Ishikawa (cell line): ENCODE results near the gene ACKR4.

Source experiments
- CEBPB ChIP-seq: IDR thresholded peaks from 2 replicates; pipeline ENCODE4 v1.6.1; 2012
- EGR1 ChIP-seq: IDR thresholded peaks from 2 replicates; pipeline ENCODE4 v1.6.1; 2012
- EP300 ChIP-seq: IDR thresholded peaks from 2 replicates; pipeline ENCODE4 v1.6.1; 2012; ENCODE audit warnings: borderline replicate concordance
- FOXM1 ChIP-seq: IDR thresholded peaks from 2 replicates; pipeline ENCODE4 v1.6.1; 2012; ENCODE audit warnings: low read depth, borderline replicate concordance
- MAX ChIP-seq: IDR thresholded peaks from 2 replicates; pipeline ENCODE4 v1.6.1; 2012
- NFIC ChIP-seq: IDR thresholded peaks from 2 replicates; pipeline ENCODE4 v1.6.1; 2012
- RAD21 ChIP-seq: IDR thresholded peaks from 2 replicates; pipeline ENCODE4 v1.6.1; 2012; ENCODE audit warnings: low read depth
- REST ChIP-seq: IDR thresholded peaks from 2 replicates; pipeline ENCODE4 v1.6.1; 2012; ENCODE audit warnings: low read depth, mild to moderate bottlenecking
- TAF1 ChIP-seq: IDR thresholded peaks from 2 replicates; pipeline ENCODE4 v1.6.1; 2012; ENCODE audit warnings: low read depth, mild to moderate bottlenecking
- YY1 ChIP-seq: IDR thresholded peaks from 2 replicates; pipeline ENCODE4 v1.6.1; 2012; ENCODE audit warnings: low read depth

- TF ChIP-seq EP300 (no peak), RAD21 (no peak), CEBPB (no peak), FOXM1 (no peak), MAX (no peak), EGR1 (no peak), YY1 (no peak), TAF1 (no peak), REST (no peak), NFIC (no peak)
These were observed 46.3 kb downstream of the ACKR4 start for GRCh38 chr3:132643366-132643765.
